ENCODE measurements around the gene IGFN1.
"Not testable (repeated sequence)": the region's sequence is repeated elsewhere in the genome, so short reads cannot be mapped to it uniquely, and the experiment has no call there.

Gene IGFN1

DNA sequence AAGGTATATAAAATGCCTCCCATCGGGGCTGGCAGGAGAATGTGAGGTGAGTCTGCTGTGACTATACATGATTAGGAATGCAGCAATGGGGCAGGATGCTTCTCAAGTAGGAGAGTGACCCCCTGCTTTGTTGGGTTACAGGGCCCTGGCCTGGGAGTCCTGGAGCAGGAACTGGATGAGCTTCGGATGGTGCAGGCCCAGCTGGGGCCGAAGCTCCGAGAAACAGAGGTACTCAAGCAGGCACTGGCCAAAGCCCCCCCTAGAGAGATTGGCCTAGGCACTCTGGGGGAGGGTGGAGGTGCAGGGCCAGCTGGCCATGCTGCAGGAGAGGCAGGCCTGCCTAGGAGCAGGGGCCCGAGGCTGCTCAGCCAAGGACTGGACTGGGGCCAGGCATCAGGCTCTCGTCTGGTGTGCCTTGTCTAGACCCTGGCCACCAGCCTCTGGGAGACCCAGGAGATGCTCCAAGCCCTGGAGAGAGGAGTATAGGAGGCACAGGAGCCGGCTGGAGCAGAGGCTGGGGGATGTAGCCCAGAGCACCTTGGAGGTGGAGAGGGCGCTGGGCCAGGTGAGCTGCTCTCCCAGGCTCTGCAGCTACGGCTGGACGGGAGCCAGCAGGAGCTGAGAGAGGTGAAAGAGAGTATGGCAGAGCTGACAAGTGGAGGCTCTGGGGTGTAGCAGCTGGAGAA lies 59.8 kb downstream of the IGFN1 start:
- no peak for DNase-seq (ENCODE audit: low read depth)

DNA sequence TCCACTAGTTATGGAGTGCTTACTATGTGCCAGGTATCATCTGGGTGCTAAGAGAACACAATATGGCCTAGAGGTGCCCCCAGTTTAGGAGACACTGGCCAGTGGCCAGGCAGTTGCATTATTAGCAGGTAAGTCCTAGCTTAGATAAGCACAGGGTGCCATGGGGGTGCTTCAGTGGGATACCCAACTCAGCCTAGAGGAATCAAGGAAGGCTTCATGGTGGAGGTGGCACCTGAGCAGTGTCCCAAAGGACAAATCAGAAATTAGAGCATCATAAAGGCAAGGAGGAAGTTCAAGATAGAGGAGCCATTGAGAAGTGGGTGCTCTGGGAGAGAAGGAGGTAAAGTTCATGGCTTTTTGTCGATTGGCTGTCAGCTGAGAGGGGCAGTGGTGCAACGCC lies 60.8 kb downstream of the IGFN1 start:
- DNase-seq (ENCODE audit: low read depth) = no peak

DNA sequence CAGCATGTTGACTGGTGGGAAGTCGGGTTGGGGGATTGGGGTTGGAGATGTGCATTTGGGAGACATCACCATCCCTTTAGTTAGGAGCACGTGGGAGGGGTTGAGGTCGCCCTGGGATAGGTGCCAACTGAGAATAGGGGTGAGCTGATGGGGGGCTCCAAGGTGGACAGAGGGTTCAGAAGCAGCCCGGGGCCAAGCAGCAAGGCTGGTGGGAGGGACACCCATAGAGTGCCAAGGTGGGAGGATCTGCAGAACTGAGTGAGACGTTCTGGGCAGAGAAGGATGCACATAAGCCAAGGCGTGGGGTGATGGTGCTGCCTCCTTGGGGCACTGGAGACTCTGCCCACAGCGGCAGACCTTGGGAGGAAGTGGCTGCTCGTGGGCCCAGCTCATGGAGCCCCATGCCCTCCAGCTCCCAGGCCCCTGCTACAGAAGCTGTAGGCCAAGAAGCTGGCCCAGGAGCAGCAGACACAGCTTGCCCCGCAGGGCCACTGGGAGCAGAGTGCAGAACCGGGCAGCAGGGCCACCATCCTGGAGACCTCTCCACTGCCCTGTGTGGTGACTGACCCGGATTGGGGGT lies 61.3 kb downstream of the IGFN1 start:
- DNase-seq (ENCODE audit: low read depth) = no peak

DNA sequence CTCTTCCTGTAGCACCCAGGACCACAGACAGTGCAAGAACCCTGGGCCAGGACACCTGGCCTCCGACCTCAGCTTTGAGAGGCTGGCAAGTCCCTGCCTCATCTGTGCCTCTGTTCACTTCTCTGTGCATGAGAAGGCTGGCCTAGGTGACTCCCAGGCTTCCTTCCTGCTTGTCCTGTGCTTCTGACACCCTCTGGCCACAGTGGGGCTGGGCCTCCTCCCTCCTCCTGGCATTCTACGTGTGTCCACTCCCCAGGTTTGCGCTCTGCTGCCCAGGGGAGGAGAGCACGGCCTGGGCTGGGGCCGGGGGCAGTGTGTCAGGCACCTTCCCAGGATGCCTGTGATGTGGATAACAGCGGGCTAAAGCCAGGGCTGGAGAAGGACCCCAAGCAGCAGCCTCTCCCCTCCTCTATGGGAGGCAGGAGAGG lies 62.3 kb downstream of the IGFN1 start:
- no peak for DNase-seq (ENCODE audit: low read depth)

DNA sequence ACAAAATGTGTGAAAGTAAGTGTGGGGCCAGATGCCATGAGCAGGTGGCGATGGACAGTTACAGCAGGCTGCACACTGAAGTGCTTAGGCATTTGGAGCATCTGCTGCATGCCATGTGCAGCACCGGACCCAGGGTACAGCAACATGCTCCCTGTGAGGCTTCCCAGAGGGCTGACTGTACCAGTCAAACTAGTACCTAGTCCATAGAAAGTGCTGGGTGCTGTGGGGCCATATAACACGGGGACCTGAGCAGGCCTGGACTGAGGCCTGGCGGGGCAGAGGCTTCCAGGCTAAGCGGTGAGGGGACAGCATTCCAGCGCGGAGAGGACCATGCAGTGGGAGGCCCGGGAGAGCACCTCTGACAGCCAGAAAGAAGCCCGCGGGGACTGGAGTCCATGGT lies 62.8 kb downstream of the IGFN1 start:
- no peak for DNase-seq (ENCODE audit: low read depth)

DNA sequence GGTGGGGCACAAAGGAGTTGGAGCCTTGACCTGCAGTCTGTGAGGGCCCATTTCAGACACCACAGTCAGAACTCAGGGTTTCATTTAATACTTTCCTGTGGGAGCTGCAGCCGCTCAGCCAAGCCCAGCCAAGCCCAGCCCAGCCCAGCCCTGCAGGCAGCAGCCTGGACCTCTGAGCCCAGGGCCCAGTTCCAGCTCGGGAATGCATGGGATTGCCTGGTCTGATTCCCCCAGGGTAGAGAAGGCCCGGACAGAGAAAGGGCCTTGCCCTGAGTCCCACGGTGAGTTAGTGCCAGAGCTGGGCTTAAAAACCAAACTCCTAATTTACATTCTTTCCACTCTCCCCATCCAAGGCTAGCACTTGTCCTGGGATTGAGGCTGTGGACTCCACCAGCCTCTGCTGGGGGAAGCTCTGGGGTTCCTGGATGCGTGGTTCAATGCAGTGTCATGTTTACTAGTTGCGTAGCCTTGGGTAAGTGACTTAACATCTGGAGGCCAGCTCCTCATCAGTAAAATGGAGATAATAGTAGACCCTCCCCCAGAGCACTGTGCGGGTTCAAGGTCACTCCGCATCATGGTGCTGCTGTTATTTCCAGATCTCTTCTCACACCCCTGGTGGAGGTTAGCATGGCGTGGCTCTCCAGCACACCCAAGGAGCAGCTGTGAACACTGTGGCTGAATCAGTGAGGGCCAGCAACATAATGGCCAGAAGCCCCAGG lies 63.4 kb downstream of the IGFN1 start:
- no peak for DNase-seq (ENCODE audit: low read depth)

DNA sequence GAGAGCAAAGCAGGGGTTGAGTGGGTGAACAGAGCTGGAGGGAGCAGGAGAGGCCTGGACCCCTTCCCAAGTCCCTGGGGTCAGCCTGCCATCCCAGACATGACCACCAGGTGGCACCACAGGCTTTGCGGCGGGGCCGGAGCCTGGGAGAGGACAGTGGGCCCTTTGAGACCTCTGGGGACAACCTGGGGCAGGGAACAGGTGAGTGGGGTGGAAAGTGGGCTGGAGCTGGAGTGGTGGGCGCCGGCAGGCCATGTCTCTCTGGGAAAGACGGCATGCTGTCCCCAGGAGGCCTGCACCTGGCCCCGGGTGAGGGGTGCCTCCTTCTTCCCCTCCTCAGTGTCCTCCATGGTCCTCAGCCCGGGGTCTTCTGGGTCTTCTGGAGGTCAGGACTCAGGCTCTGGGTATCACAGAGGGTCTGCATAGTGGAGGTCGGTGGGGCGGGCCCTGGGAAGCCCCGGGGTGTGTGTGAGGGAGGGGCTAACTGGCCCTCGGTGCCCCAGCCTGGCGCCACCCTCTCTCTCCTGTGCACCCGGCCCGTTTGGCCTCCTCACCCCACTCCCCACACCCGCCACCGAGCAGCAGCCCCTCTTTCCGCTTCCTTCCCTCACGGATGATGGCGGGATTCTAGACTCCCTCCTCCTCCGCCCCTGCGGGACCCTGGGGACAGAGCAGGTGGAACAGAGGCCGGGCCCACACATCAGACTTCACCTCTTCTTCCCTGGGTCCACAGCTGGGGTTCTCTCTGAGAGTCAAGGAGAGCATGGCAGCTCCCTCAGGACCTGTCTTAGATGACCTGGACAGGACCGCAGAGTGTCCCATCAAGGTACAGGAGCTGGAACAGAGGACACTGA lies 64.2 kb downstream of the IGFN1 start:
- peak; percentile 71 for DNase-seq (ENCODE audit: low read depth)

DNA sequence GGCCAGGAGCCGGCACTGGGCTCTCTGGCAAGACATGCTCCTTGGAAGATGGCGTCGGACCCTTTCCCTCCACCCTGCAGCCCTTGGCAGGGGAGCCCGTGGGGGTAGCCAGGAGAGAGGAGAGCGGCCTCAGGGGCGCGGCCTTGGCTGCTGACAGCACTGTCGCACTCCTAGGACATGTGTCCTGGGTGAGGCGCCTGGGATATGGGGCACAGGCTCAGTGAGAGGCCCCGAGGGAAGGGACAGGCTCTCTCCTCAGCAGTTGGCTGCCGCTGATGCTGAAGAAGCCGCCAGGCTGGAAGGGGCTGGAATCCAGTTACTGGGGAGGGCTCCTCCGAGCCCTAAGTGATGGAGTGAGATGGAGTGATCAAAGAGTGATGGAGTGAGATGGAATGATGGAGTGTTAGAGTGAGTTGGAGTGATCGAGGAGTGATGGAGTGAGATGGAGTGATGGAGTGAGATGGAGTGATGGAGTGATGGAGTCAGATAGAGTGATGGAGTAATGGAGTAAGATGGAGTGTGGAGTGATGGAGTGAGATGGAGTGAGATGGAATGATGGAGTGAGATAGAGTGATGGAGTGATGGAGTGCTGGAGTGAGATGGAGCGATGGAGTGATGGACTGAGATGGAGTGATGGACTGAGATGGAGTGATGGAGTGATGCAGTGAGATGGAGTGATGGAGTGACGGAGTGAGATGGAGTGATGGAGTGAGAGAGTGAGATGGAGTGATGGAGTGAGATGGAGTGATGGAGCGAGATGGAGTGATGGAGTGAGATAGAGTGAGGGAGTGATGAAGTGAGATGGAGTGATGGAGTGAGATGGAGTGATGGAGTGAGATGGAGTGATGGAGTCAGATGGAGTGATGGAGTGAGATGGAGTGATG lies 65.1 kb downstream of the IGFN1 start:
- DNase-seq (ENCODE audit: low read depth) = no peak

DNA sequence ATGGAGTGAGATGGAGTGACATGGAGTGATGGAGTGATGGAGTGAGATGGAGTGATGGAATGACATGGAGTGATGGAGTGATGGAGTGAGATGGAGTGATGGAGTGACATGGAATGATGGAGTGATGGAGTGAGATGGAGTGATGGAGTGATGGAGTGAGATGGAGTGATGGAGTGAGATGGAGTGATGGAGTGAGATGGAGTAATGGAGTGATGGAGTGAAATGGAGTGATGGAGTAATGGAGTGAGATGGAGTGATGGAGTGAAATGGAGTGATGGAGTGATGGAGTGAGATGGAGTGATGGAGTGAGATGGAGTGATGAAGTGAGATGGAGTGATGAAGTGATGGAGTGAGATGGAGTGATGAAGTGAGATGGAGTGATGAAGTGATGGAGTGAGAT lies 67.5 kb downstream of the IGFN1 start:
- not testable (repeated sequence) for DNase-seq (ENCODE audit: low read depth)

DNA sequence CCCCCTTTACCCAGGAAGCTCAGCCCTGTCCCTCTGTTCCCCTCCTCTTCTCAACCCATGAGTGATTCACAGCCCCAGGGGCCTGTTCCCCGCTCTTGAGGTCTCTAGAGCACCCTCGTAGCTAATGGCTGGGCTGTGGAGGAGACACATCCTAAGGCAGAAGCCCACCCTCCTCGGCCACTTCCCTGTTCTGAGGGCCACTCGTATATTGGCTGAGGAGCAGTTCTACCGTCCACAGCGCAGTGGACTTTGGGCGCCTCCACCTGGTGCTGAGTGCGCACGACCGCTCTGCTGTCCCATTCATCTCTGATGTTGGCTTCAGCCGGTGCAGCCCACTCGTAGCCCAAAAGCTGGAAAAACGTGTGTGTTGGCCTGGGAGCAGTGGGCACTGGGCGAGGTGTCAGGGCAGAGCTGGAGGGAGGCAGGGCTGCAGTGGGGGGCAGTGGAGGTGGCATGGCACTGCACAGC lies 68.2 kb downstream of the IGFN1 start:
- DNase-seq (ENCODE audit: low read depth) = no peak

DNA sequence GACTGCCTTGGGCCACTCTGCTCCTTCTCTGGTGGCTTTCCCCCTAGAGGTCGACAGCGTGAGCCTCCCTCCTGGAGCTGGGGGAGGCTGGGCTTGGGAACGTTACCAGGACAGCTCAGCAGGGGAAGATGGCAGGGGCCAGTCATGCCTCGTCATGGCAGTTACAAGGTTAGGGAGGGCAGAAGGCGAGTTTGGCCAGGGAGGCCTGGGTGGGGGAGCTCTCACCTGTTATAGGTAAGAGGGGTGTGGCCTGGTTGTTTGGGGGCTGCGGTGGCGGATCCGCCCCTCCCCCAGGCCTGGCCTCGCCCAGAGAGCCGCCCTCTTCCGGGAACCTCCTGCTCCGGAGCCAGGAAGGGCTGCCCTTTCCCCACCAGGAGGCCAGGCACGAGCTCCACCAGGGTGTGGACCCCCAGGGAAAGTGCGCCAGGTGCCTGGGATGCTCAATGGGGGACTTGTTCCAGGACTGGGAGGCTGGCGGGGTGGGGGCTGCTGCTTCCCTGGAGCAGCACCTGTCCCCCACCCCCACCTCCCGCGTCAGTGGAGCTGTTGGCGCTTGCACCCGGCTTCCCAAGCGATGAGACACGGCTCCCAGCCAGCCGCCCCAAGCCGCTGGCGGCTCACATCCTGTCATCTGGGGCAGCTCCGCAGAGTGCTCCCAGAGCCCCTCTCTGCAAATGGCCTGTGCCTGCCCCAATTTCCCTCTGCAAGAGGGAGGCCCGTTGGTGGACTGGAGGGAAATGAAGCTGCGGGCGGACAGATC lies 69.0 kb downstream of the IGFN1 start:
- DNase-seq (ENCODE audit: low read depth) = no peak

DNA sequence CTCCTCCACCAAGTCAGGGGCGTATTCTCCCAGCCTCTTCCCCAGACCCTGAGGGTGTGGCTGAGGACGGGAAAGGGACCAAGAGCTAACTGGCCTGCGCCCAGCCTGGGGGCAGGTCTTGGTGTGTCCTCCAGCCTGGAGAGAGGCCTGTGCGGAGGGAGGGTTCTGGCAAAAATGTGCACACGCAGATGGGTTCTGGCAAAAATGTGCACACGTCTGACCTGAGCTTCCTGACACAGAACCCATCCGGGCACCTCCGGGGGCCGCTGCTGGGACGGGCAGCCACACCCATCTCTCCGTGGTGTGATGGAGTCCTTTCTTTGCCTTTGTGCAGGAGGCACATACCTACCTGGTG lies 69.6 kb downstream of the IGFN1 start:
- no peak for DNase-seq (ENCODE audit: low read depth)

DNA sequence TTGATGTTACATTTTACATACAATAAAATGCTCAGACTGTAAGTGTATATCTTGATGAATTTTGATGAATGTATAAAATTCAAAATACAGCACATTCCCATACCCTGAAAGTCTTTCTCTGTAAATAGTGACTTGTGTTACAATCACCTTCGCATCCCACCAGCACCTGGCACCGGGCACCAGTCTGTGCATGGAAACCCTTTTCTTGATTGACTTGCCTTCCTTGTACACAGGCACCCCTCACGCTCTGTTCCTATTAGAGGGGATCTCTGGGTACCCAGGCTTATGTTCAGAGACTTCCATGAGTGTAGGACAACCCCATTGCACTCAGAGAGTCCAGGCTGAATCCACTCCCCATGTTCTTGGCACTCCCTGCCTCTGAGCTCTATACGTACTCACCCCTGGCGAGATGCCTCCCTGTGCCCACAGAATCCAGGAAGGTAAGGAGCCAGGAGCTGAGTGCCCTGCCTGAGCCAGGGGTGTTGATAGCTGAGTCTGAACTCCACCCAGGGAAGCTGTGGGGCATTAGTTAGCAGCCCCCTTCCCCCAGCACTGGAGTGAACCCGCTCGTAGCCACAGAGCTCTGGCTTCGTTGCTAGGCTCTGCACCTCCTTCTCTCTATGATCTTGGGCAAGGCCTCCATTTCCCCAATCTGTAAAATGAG lies 70.2 kb downstream of the IGFN1 start:
- DNase-seq (ENCODE audit: low read depth) = no peak

DNA sequence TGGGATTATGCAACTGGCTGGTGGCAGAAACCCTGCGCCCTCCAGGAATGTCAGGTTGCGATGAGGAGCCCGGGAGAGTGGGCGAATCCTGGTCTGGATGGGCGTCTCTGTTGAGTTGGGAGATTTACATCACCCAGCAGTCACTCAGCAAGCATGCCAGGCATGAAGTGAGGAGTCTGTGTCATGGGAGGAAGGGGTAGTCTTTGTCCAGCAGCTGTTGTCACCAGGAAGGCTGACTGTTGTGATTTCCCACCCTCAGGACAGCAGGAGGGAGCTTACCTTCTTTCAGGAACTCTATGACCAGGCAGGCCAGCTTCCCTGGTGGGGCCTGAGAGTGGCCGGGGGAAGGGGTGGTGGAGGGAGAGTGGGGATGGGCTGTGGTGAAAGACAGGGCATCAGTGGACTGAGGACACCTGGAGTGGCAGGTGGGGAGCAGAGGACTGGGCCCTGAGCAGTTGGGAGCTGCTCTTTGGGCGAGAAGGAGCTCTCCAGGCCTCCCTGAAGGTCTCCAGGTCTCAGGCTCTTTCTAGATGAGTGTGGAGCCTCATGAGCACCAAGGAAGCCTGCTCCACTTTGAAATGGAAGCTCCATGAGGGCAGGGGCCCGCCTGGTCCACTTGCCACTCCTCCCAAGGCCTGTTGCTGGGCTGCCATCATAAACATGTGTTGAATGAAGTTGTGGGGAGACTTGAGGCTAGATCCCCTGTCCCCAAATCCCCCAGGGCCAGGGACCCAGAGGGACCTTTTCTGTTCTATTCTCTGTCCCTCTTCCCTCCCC lies 71.3 kb downstream of the IGFN1 start:
- no peak for DNase-seq (ENCODE audit: low read depth)

DNA sequence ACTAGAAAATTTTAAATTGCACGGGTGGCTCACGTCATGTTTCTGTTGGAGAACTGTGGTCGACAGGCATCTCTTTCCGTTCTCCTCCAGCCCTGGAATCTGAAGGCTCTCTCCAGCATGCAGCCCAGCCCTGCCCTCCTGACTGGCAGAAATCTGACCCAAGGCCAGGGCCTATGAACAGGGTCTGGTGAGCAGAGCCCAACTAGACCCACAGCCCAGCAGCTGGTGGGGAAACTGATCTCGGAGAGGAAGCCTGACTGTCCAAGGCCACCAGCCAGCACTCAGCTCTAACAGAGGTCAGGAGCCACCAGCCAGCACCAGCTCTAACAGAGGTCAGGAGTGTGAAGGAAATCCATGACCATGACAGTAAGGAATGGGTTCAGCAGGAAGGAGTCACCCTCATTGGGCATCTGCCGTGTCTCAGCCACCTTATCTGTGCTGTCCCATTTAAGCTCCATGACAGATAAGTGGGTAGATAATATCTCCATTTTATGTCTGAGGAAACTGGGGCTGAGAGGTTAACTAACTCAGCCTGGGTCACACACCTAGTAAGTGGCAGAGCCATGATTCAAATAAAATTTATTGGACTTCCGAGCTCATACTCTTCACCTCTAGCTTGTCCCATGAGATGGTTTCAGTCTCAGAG lies 72.5 kb downstream of the IGFN1 start:
- DNase-seq (ENCODE audit: low read depth) = no peak

DNA sequence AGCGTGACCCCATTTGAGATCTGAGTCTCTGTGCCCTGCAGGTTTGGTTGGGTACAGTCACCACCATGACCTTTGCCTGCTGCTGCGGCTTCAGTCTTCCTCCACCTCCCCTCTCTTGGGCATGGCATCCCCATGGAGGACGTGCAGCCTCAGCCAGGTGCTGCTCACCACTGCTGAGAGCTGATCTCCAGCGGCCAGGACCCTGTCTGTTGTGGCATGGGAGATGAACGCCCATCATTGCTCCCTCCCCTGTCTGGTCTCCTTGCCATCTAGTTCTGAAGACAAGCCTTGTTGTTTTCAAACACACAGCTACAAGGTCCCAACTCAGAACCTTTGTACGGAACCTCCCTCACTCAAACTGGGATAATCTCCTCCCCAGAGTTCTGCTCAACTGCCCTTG lies 73.4 kb downstream of the IGFN1 start:
- DNase-seq (ENCODE audit: low read depth) = no peak

DNA sequence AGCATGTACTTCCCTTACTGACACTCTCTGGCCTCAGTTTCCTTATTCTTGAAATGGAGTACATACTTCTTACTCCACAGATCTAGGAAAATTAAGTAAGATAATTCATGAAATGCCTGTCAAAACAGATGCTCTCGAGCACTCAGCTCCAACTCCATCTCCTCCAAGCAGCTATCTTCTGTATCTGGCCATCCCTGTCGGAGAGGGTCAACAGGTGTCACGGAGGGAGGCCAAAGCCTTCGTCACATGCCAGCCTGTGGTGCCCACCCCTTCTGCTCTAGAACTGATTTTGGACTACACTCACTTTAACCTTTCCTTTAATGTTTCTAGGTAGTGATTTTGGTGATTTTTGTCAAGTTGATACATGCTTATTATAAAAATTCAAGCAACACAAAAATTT lies 73.9 kb downstream of the IGFN1 start:
- no peak for DNase-seq (ENCODE audit: low read depth)

DNA sequence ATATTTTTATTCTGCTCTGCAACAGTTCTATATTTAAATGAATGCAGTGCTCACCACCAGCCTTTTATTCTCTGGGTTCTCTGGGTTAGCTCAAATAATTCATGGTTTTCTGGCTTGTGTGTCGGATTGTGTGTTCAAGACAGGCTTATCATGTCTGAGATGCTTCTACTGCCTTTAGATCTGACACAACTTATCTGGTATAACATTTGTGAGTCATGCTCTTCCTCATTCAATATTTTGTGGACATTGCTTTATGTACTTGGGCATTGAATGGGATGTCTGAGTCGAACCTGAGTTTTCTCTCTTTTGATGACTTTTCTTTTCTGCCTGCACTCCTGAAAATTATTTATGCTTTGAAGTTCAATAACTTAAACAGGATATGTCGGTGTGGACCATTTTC lies 75.1 kb downstream of the IGFN1 start:
- no peak for DNase-seq (ENCODE audit: low read depth)

DNA sequence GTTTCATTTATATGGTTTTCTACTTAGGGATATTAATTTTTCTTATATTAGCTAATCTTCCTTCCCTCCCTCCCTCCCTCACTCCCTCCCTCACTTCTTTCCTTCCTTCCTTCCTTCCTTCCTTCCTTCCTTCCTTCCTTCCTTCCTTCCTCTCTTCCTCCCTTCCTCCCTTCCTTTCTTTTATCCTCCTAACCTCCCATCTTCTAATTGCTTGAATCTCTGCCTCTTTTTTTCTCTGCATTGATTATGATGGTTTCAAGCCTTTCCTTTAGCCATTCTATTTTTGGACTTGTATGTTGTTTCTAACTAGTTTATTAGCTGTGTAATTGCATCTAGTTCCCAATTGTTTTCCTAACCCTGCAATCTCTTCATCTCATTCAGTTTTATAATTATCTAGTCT lies 75.7 kb downstream of the IGFN1 start:
- DNase-seq (ENCODE audit: low read depth) = no peak
